ENCODE measurements around the gene MEIS2.

MEIS2 gene

GRCh38 chr15:36932070-36932469, 168.3 kb downstream of the MEIS2 start:
- Histone ChIP-seq H4K20me1 (ENCODE audit: insufficient read depth, low read length) (no peaks in the 10 kb centered on the region), H3K9me3 (ENCODE audit: low read length) (no peaks in the 10 kb centered on the region), H3K79me2 (ENCODE audit: insufficient read depth, low read length) (no peaks in the 10 kb centered on the region), H3K27ac (ENCODE audit: low read depth, low read length, poor library complexity, severe bottlenecking) (no peak overlapping the region), H2AFZ (ENCODE audit: low read length) (no peak overlapping the region), H3K4me1 (ENCODE audit: insufficient read depth, low read length, severe bottlenecking) (no peaks in the 10 kb centered on the region), H3K9me2 (ENCODE audit: low read depth, low read length) (no peaks in the 10 kb centered on the region), H3K27me3 (ENCODE audit: insufficient read depth, low read length) (no peaks in the 10 kb centered on the region), H3F3A (ENCODE audit: insufficient read depth, low read length) (no peaks in the 10 kb centered on the region), H3K9ac (ENCODE audit: low read length) (no peak overlapping the region), H3K4me2 (ENCODE audit: low read length) (no peak overlapping the region), H3K36me3 (ENCODE audit: insufficient read depth, low read length) (peaks cover 59% of the 10 kb centered on the region), H3K4me3 (ENCODE audit: low read depth, low read length, poor library complexity, severe bottlenecking) (no peak overlapping the region)
- TF ChIP-seq EZH2 (IDR thresholded peaks at IDR 0.05; ENCODE audit: borderline replicate concordance, low read length): no peak
- TF ChIP-seq CTCF (IDR thresholded peaks at IDR 0.05; ENCODE audit: low read length): no peak

GRCh38 chr15:36931434-36931833, 168.9 kb downstream of the MEIS2 start:
- peaks cover 57% of the 10 kb centered on the region for H3K36me3 ChIP-seq (ENCODE audit: insufficient read depth, low read length)
- no peaks in the 10 kb centered on the region for H4K20me1 ChIP-seq (ENCODE audit: insufficient read depth, low read length)
- no peaks in the 10 kb centered on the region for H3K4me1 ChIP-seq (ENCODE audit: insufficient read depth, low read length, severe bottlenecking)
- no peaks in the 10 kb centered on the region for H3K9me2 ChIP-seq (ENCODE audit: low read depth, low read length)
- H3K79me2 ChIP-seq (ENCODE audit: insufficient read depth, low read length): no peaks in the 10 kb centered on the region
- TF ChIP-seq CTCF (IDR thresholded peaks at IDR 0.05; ENCODE audit: low read length) (no peak), EZH2 (IDR thresholded peaks at IDR 0.05; ENCODE audit: borderline replicate concordance, low read length) (no peak)
- H2AFZ ChIP-seq (ENCODE audit: low read length): no peak overlapping the region
- H3K4me3 ChIP-seq (ENCODE audit: low read depth, low read length, poor library complexity, severe bottlenecking): no peak overlapping the region
- H3K9ac ChIP-seq (ENCODE audit: low read length): no peak overlapping the region
- H3K4me2 ChIP-seq (ENCODE audit: low read length): no peak overlapping the region
- no peaks in the 10 kb centered on the region for H3K27me3 ChIP-seq (ENCODE audit: insufficient read depth, low read length)
- H3K27ac ChIP-seq (ENCODE audit: low read depth, low read length, poor library complexity, severe bottlenecking): no peak overlapping the region
- H3K9me3 ChIP-seq (ENCODE audit: low read length): no peaks in the 10 kb centered on the region
- H3F3A ChIP-seq (ENCODE audit: insufficient read depth, low read length): no peaks in the 10 kb centered on the region

- Histone ChIP-seq H3K79me2 (ENCODE audit: insufficient read depth, low read length) (no peaks in the 10 kb centered on the region), H3K4me2 (ENCODE audit: low read length) (no peak overlapping the region), H2AFZ (ENCODE audit: low read length) (no peak overlapping the region), H3K9ac (ENCODE audit: low read length) (no peak overlapping the region), H3K36me3 (ENCODE audit: insufficient read depth, low read length) (peaks cover 66% of the 10 kb centered on the region), H3K9me2 (ENCODE audit: low read depth, low read length) (no peaks in the 10 kb centered on the region), H4K20me1 (ENCODE audit: insufficient read depth, low read length) (no peaks in the 10 kb centered on the region), H3K27ac (ENCODE audit: low read depth, low read length, poor library complexity, severe bottlenecking) (no peak overlapping the region), H3K9me3 (ENCODE audit: low read length) (no peaks in the 10 kb centered on the region), H3F3A (ENCODE audit: insufficient read depth, low read length) (no peaks in the 10 kb centered on the region), H3K4me3 (ENCODE audit: low read depth, low read length, poor library complexity, severe bottlenecking) (no peak overlapping the region), H3K27me3 (ENCODE audit: insufficient read depth, low read length) (no peaks in the 10 kb centered on the region), H3K4me1 (ENCODE audit: insufficient read depth, low read length, severe bottlenecking) (no peaks in the 10 kb centered on the region)
- TF ChIP-seq EZH2 (IDR thresholded peaks at IDR 0.05; ENCODE audit: borderline replicate concordance, low read length): no peak
Observed at GRCh38 chr15:36926427-36926825, 173.9 kb downstream of the MEIS2 start.

- Histone ChIP-seq H3K36me3 (ENCODE audit: insufficient read depth, low read length) (peaks cover 65% of the 10 kb centered on the region), H3K9ac (ENCODE audit: low read length) (no peak overlapping the region), H3K9me2 (ENCODE audit: low read depth, low read length) (no peaks in the 10 kb centered on the region), H3K27ac (ENCODE audit: low read depth, low read length, poor library complexity, severe bottlenecking) (no peak overlapping the region), H3F3A (ENCODE audit: insufficient read depth, low read length) (no peaks in the 10 kb centered on the region), H3K9me3 (ENCODE audit: low read length) (no peaks in the 10 kb centered on the region), H3K4me2 (ENCODE audit: low read length) (no peak overlapping the region), H3K27me3 (ENCODE audit: insufficient read depth, low read length) (no peaks in the 10 kb centered on the region), H3K4me1 (ENCODE audit: insufficient read depth, low read length, severe bottlenecking) (no peaks in the 10 kb centered on the region), H2AFZ (ENCODE audit: low read length) (no peak overlapping the region), H3K79me2 (ENCODE audit: insufficient read depth, low read length) (no peaks in the 10 kb centered on the region), H3K4me3 (ENCODE audit: low read depth, low read length, poor library complexity, severe bottlenecking) (no peak overlapping the region), H4K20me1 (ENCODE audit: insufficient read depth, low read length) (no peaks in the 10 kb centered on the region)
- TF ChIP-seq CTCF (IDR thresholded peaks at IDR 0.05; ENCODE audit: low read length) (no peak), EZH2 (IDR thresholded peaks at IDR 0.05; ENCODE audit: borderline replicate concordance, low read length) (no peak)
Observed at GRCh38 chr15:36925653-36926426, 174.5 kb downstream of the MEIS2 start.

Measured in OCI-LY1 (cell line).